Colonic mucosa (tissue), 4 donors: ENCODE measurements around the gene KLF16. TPM values are rescaled to one million over a fixed set of nuclear protein-coding genes. Genes with fewer than 3 reads are reported as not detected.

ENCODE experiments used
- DNase-seq: peaks from one replicate; pipeline ENCODE4 v3.0.0-alpha.2; 2020
- H3K27ac ChIP-seq: fragments of 200-600 bp; one replicate; pipeline ENCODE4 v1.8.0; 2021
- H3K27me3 ChIP-seq: fragments of 200-600 bp; one replicate; pipeline ENCODE4 v1.8.0; 2021
- H3K36me3 ChIP-seq: fragments of 200-600 bp; one replicate; pipeline ENCODE4 v1.8.0; 2021
- H3K4me1 ChIP-seq: fragments of 200-600 bp; one replicate; pipeline ENCODE4 v1.8.0; 2021; ENCODE audit warnings: mild to moderate bottlenecking
- H3K4me3 ChIP-seq: fragments of 200-600 bp; one replicate; pipeline ENCODE4 v1.8.0; 2021
- H3K9ac ChIP-seq, 2 donors: one replicate each; pipeline ENCODE4 v1.7.0; 2013; ENCODE audit warnings: control low read depth in 2 of 2, low read depth in 2 of 2, low read length in 2 of 2
- H3K9me3 ChIP-seq: fragments of 200-600 bp; one replicate; pipeline ENCODE4 v1.8.0; 2021
- CTCF ChIP-seq: fragments of 200-600 bp; IDR thresholded peaks from one replicate; pipeline ENCODE4 v1.8.0; 2022; ENCODE audit warnings: antibody characterized with exemption, mild to moderate bottlenecking
- intact Hi-C: fragments of 100-400 bp; cut with DNase I; formaldehyde crosslinking; loops from one replicate; pipeline ENCODE4 v1.14.1; 2022
- total RNA-seq, 2 donors: library from RNA; stranded (reverse); fragmentation: NEBNext Ultra II Directional in 1 of 2; extraction: Animal tissue kit (Norgen Biotek cat#: 25700) in 1 of 2; gene quantifications; one replicate each; pipeline ENCODE4 v1.2.1, GENCODE V29; 2021
- donor health status: healthy.
- donor health status: DM: no; HTN: no; CAD: no.
- donor health status: DM: no; HTN: no; CAD: no.

Gene KLF16
- total RNA-seq, 2 donors from 2014 or later = 31.1 to 34.8 TPM

- intact Hi-C loops = no loop called here
- no peaks in the 10 kb centered on the region for H3K9me3 ChIP-seq
- no peaks in the 10 kb centered on the region for H3K36me3 ChIP-seq
- no peak overlapping the region for H3K9ac ChIP-seq
- TF ChIP-seq CTCF = no peak
- no peak overlapping the region for H3K27ac ChIP-seq
- peaks cover 22% of the 10 kb centered on the region for H3K4me1 ChIP-seq
- H3K27me3 ChIP-seq = no peaks in the 10 kb centered on the region
- DNase-seq = no peak
- H3K4me3 ChIP-seq = no peak overlapping the region
Observed at GRCh38 chr19:1850809-1851653, 12.3 kb downstream of the KLF16 start.

GRCh38 chr19:1849886-1850398 is 13.4 kb downstream of the KLF16 start:
- intact Hi-C loops = no loop called here
- no peak for TF ChIP-seq CTCF

GRCh38 chr19:1849132-1849474 is 14.3 kb downstream of the KLF16 start:
- Histone ChIP-seq H3K4me1 (peaks cover 15% of the 10 kb centered on the region), H3K27me3 (no peaks in the 10 kb centered on the region), H3K4me3 (no peak overlapping the region), H3K9ac (no peak overlapping the region), H3K9me3 (no peaks in the 10 kb centered on the region), H3K36me3 (no peaks in the 10 kb centered on the region), H3K27ac (no peak overlapping the region)
- intact Hi-C loops = no loop called here
- no peak for TF ChIP-seq CTCF
- DNase-seq = no peak

More at GRCh38 chr19:1849886-1850398, 13.4 kb downstream of the KLF16 start:
- Histone ChIP-seq H3K27ac (no peak overlapping the region), H3K36me3 (no peaks in the 10 kb centered on the region), H3K4me1 (peaks cover 14% of the 10 kb centered on the region), H3K9me3 (no peaks in the 10 kb centered on the region), H3K4me3 (no peak overlapping the region), H3K9ac (no peak overlapping the region), H3K27me3 (no peaks in the 10 kb centered on the region)
- DNase-seq = no peak

- DNase-seq = peak; percentile 99
- Histone ChIP-seq H3K9ac (peak within 1 kb of the TSS; percentile 81 to 93), H3K9me3 (no peaks in the 10 kb centered on the region), H3K4me1 (peaks cover 15% of the 10 kb centered on the region), H3K4me3 (peak within 1 kb of the TSS; percentile 100), H3K36me3 (no peaks in the 10 kb centered on the region), H3K27ac (peak within 1 kb of the TSS; percentile 97), H3K27me3 (no peaks in the 10 kb centered on the region)
- peak; percentile 96 for TF ChIP-seq CTCF
- intact Hi-C loops = no loop called here
Observed at GRCh38 chr19:1848399-1849131, 14.8 kb downstream of the KLF16 start, which contains the start of gene REXO1. Gene REXO1, minus strand, starts transcription at chr19:1848483. Its CDS starts 125 bp downstream, at chr19:1848358.

GRCh38 chr19:1847684-1848398 is 15.5 kb downstream of the KLF16 start:
- H3K27ac ChIP-seq = peak overlapping the region; percentile 97
- H3K4me3 ChIP-seq = peak overlapping the region; percentile 100
- H3K9me3 ChIP-seq = no peaks in the 10 kb centered on the region
- TF ChIP-seq CTCF = no peak
- intact Hi-C loops = no loop called here
- DNase-seq = peak; percentile 63
- no peaks in the 10 kb centered on the region for H3K27me3 ChIP-seq
- no peaks in the 10 kb centered on the region for H3K36me3 ChIP-seq
- peak overlapping the region; percentile 81 to 93 for H3K9ac ChIP-seq
- H3K4me1 ChIP-seq = peaks cover 15% of the 10 kb centered on the region
